ENCODE measurements around the gene NOP9.

- TF ChIP-seq CTCF (IDR thresholded peaks at IDR 0.05) (no peak), POLR2A (IDR thresholded peaks at IDR 0.05) (no peak)
Measured at GRCh38 chr14:24293525-24293924, 6.1 kb upstream of the NOP9 start.
